ENCODE measurements around the gene SLC15A4.

The SLC15A4 gene

DNA sequence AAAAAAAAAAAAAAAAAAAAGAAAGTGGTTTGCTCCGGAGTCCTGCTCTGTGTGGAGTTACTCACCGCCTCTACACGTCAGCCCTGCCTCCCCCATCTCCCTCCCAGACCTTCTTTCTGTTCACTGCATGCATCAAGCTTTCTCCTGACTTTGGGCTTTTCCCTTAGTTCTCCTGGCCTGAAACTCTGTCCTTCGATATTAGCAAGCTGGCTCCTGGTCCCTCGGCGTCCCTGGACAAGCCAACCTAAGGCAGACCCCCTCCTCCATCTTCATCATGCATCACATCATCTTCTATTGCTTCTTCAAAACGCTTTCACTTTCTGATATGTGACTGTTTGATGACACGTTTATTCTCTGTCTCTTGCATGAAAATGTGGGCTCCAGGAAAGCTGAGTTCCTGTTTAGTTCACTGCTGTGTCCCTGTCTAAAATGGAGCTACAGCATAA is 40.6 kb downstream of the SLC15A4 start:
- Histone ChIP-seq H3K4me3 (ENCODE audit: insufficient read depth in 1 of 2, low read depth in 1 of 2, low read length in 2 of 2) (peak overlapping the region in 1 of 2 experiments; percentile 17), H3K9me3 (ENCODE audit: control insufficient read depth, low read length) (no peaks in the 10 kb centered on the region), H3K9ac (ENCODE audit: low read length) (peak overlapping the region; percentile 23), H3K14ac (ENCODE audit: low read length in 2 of 2) (no peak overlapping the region), H3K27ac (ENCODE audit: low read length, poor library complexity, severe bottlenecking) (peak overlapping the region; percentile 28), H2AK5ac (ENCODE audit: low read length, severe bottlenecking) (peak overlapping the region; percentile 53), H3K4ac (ENCODE audit: low read depth in 1 of 2, low read length in 2 of 2) (no peak overlapping the region), H2AFZ (ENCODE audit: low read depth, low read length) (no peak overlapping the region), H3K36me3 (ENCODE audit: control insufficient read depth in 1 of 2, insufficient read depth in 2 of 2, low read depth in 1 of 2, low read length in 2 of 2) (peaks cover 0 to 3% of the 10 kb centered on the region in 2 experiments), H3K27me3 (ENCODE audit: control insufficient read depth in 1 of 2, insufficient read depth in 1 of 2, low read length in 2 of 2) (no peaks in the 10 kb centered on the region), H3K18ac (ENCODE audit: low read depth in 1 of 2, low read length in 2 of 2) (no peak overlapping the region), H4K8ac (ENCODE audit: low read length) (no peak overlapping the region), H2BK12ac (ENCODE audit: low read length in 2 of 2) (no peak overlapping the region), H3K23ac (ENCODE audit: low read length in 2 of 2) (no peak overlapping the region), H2BK120ac (ENCODE audit: low read depth, low read length) (no peak overlapping the region), H2BK5ac (ENCODE audit: low read depth, low read length, poor library complexity, severe bottlenecking) (no peak overlapping the region), H3K79me1 (replicated peaks; ENCODE audit: low read length, poor library complexity, severe bottlenecking) (peaks cover 2% of the 10 kb centered on the region), H3K4me1 (ENCODE audit: control insufficient read depth, insufficient read depth, low read depth, low read length) (peaks cover 21% of the 10 kb centered on the region), H3K4me2 (ENCODE audit: low read length, poor library complexity, severe bottlenecking) (no peak overlapping the region), H4K91ac (ENCODE audit: low read length) (no peak overlapping the region), H2BK15ac (ENCODE audit: low read depth, poor library complexity, severe bottlenecking) (no peak overlapping the region)
- 85% methylated on average over 8 of the region's 8 CpGs for WGBS
- peak; percentile 13 for DNase-seq

DNA sequence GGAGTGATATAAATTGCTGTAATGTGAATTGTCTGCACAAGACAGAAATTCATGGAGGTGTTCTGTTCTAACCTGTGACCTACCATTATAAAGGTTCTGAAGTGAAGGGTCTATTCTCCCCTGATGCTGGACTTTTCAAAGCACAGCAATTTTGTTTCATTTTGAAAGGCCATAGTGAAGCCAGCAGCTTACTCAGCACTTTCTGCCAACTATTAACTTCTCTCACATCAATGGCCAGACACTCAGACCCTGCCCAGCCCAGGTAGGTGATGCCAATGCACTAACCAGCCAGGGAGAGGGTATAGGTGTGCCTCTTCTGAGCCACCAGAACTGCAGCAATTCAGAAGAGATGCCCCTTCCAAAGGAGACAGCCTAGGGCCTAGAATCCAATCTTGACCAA is 43.9 kb downstream of the SLC15A4 start:
- no peak overlapping the region for H3K23ac ChIP-seq (ENCODE audit: low read length in 2 of 2)
- H3K27ac ChIP-seq (ENCODE audit: low read length, poor library complexity, severe bottlenecking), result no peak overlapping the region
- no peak overlapping the region for H2AFZ ChIP-seq (ENCODE audit: low read depth, low read length)
- H3K4ac ChIP-seq (ENCODE audit: low read depth in 1 of 2, low read length in 2 of 2), result no peak overlapping the region
- peaks cover 16% of the 10 kb centered on the region for H3K4me1 ChIP-seq (ENCODE audit: control insufficient read depth, insufficient read depth, low read depth, low read length)
- no peak overlapping the region for H2BK12ac ChIP-seq (ENCODE audit: low read length in 2 of 2)
- H3K9me3 ChIP-seq (ENCODE audit: control insufficient read depth, low read length), result no peaks in the 10 kb centered on the region
- H3K9ac ChIP-seq (ENCODE audit: low read length), result no peak overlapping the region
- H3K14ac ChIP-seq (ENCODE audit: low read length in 2 of 2), result no peak overlapping the region
- H3K36me3 ChIP-seq (ENCODE audit: control insufficient read depth in 1 of 2, insufficient read depth in 2 of 2, low read depth in 1 of 2, low read length in 2 of 2), result no peaks in the 10 kb centered on the region
- H3K4me3 ChIP-seq (ENCODE audit: insufficient read depth in 1 of 2, low read depth in 1 of 2, low read length in 2 of 2), result no peak overlapping the region
- no peaks in the 10 kb centered on the region for H3K79me1 ChIP-seq (replicated peaks; ENCODE audit: low read length, poor library complexity, severe bottlenecking)
- peaks cover 0 to 4% of the 10 kb centered on the region in 2 experiments for H3K27me3 ChIP-seq (ENCODE audit: control insufficient read depth in 1 of 2, insufficient read depth in 1 of 2, low read length in 2 of 2)
- H2BK15ac ChIP-seq (ENCODE audit: low read depth, poor library complexity, severe bottlenecking), result no peak overlapping the region
- H3K18ac ChIP-seq (ENCODE audit: low read depth in 1 of 2, low read length in 2 of 2), result no peak overlapping the region
- no peak overlapping the region for H2AK5ac ChIP-seq (ENCODE audit: low read length, severe bottlenecking)
- no peak overlapping the region for H4K8ac ChIP-seq (ENCODE audit: low read length)
- H2BK5ac ChIP-seq (ENCODE audit: low read depth, low read length, poor library complexity, severe bottlenecking), result no peak overlapping the region
- no peak overlapping the region for H4K91ac ChIP-seq (ENCODE audit: low read length)
- no peak for DNase-seq
- H2BK120ac ChIP-seq (ENCODE audit: low read depth, low read length), result no peak overlapping the region
- no peak overlapping the region for H3K4me2 ChIP-seq (ENCODE audit: low read length, poor library complexity, severe bottlenecking)

DNA sequence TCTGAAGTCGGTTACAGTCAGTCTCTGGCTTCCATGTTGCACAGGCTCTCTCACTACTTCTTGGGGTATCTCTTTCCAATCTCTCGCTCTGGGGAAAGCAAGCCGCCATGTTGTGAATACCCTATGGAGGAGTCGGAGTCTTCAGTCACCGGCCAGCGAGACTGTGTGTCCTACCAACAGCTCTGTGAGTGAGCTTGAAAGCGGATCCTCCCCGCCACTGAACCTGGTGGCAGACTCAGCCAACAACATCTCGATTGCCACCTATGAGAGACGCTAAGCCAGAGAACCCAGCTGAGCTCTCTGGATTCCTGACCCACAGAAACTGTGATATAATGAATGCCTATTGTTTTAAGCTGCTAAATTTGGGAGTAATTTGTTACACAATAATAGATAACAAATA is 51.5 kb downstream of the SLC15A4 start:
- no peak overlapping the region for H3K23ac ChIP-seq (ENCODE audit: low read length in 2 of 2)
- WGBS, result 94% methylated on average over 8 of the region's 10 CpGs

DNA sequence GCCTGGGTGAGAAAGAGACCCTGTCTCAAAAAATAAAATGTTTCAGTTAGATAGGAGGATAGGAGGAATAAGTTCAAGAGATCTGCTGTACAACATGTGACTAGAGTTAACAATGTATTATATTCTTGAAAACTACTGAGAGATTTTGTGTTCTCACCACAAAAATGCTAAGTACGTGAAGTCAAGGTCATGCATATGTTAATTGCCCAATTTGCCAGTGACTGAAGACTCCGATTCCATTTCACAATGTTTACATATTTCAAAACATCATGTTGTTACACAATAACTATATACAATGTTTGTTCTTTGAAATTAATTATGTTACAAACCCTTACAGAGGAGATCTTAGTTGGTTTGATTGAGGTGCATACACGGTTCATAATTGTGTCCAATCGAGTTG is 52.1 kb downstream of the SLC15A4 start:
- no peak overlapping the region for H3K4me3 ChIP-seq (ENCODE audit: insufficient read depth in 1 of 2, low read depth in 1 of 2, low read length in 2 of 2)
- 100% methylated on average over 1 of the region's 4 CpGs for WGBS

More for the DNA sequence above, 51.5 kb downstream of the SLC15A4 start:
- H3K9ac ChIP-seq (ENCODE audit: low read length), result no peak overlapping the region
- no peak overlapping the region for H2AFZ ChIP-seq (ENCODE audit: low read depth, low read length)
- H3K27ac ChIP-seq (ENCODE audit: low read length, poor library complexity, severe bottlenecking), result no peak overlapping the region
- no peak overlapping the region for H3K18ac ChIP-seq (ENCODE audit: low read depth in 1 of 2, low read length in 2 of 2)
- H2BK120ac ChIP-seq (ENCODE audit: low read depth, low read length), result no peak overlapping the region
- H4K8ac ChIP-seq (ENCODE audit: low read length), result no peak overlapping the region
- H3K4me3 ChIP-seq (ENCODE audit: insufficient read depth in 1 of 2, low read depth in 1 of 2, low read length in 2 of 2), result no peak overlapping the region
- no peak overlapping the region for H3K4ac ChIP-seq (ENCODE audit: low read depth in 1 of 2, low read length in 2 of 2)
- H2BK15ac ChIP-seq (ENCODE audit: low read depth, poor library complexity, severe bottlenecking), result no peak overlapping the region
- peaks cover 15 to 17% of the 10 kb centered on the region in 2 experiments for H3K27me3 ChIP-seq (ENCODE audit: control insufficient read depth in 1 of 2, insufficient read depth in 1 of 2, low read length in 2 of 2)
- no peak overlapping the region for H2BK12ac ChIP-seq (ENCODE audit: low read length in 2 of 2)
- DNase-seq, result no peak
- H3K9me3 ChIP-seq (ENCODE audit: control insufficient read depth, low read length), result no peaks in the 10 kb centered on the region
- no peak overlapping the region for H3K14ac ChIP-seq (ENCODE audit: low read length in 2 of 2)
- H4K91ac ChIP-seq (ENCODE audit: low read length), result no peak overlapping the region
- H2BK5ac ChIP-seq (ENCODE audit: low read depth, low read length, poor library complexity, severe bottlenecking), result no peak overlapping the region
- H3K79me1 ChIP-seq (replicated peaks; ENCODE audit: low read length, poor library complexity, severe bottlenecking), result no peaks in the 10 kb centered on the region
- H3K36me3 ChIP-seq (ENCODE audit: control insufficient read depth in 1 of 2, insufficient read depth in 2 of 2, low read depth in 1 of 2, low read length in 2 of 2), result no peaks in the 10 kb centered on the region
- H2AK5ac ChIP-seq (ENCODE audit: low read length, severe bottlenecking), result no peak overlapping the region
- H3K4me2 ChIP-seq (ENCODE audit: low read length, poor library complexity, severe bottlenecking), result no peak overlapping the region
- H3K4me1 ChIP-seq (ENCODE audit: control insufficient read depth, insufficient read depth, low read depth, low read length), result peaks cover 3% of the 10 kb centered on the region

More for the DNA sequence above, 52.1 kb downstream of the SLC15A4 start:
- no peaks in the 10 kb centered on the region for H3K79me1 ChIP-seq (replicated peaks; ENCODE audit: low read length, poor library complexity, severe bottlenecking)
- H3K4me2 ChIP-seq (ENCODE audit: low read length, poor library complexity, severe bottlenecking), result no peak overlapping the region
- H3K27ac ChIP-seq (ENCODE audit: low read length, poor library complexity, severe bottlenecking), result no peak overlapping the region
- H3K36me3 ChIP-seq (ENCODE audit: control insufficient read depth in 1 of 2, insufficient read depth in 2 of 2, low read depth in 1 of 2, low read length in 2 of 2), result no peaks in the 10 kb centered on the region
- H3K27me3 ChIP-seq (ENCODE audit: control insufficient read depth in 1 of 2, insufficient read depth in 1 of 2, low read length in 2 of 2), result peaks cover 19% of the 10 kb centered on the region in 2 experiments
- H3K4me1 ChIP-seq (ENCODE audit: control insufficient read depth, insufficient read depth, low read depth, low read length), result peaks cover 3% of the 10 kb centered on the region
- H2BK15ac ChIP-seq (ENCODE audit: low read depth, poor library complexity, severe bottlenecking), result no peak overlapping the region
- no peak overlapping the region for H4K8ac ChIP-seq (ENCODE audit: low read length)
- no peak overlapping the region for H3K9ac ChIP-seq (ENCODE audit: low read length)
- no peak overlapping the region for H2BK5ac ChIP-seq (ENCODE audit: low read depth, low read length, poor library complexity, severe bottlenecking)
- no peak overlapping the region for H2AFZ ChIP-seq (ENCODE audit: low read depth, low read length)
- no peaks in the 10 kb centered on the region for H3K9me3 ChIP-seq (ENCODE audit: control insufficient read depth, low read length)
- no peak overlapping the region for H4K91ac ChIP-seq (ENCODE audit: low read length)
- no peak overlapping the region for H3K23ac ChIP-seq (ENCODE audit: low read length in 2 of 2)
- H3K4ac ChIP-seq (ENCODE audit: low read depth in 1 of 2, low read length in 2 of 2), result no peak overlapping the region
- H2BK120ac ChIP-seq (ENCODE audit: low read depth, low read length), result no peak overlapping the region
- no peak for DNase-seq
- no peak overlapping the region for H2BK12ac ChIP-seq (ENCODE audit: low read length in 2 of 2)
- H3K14ac ChIP-seq (ENCODE audit: low read length in 2 of 2), result no peak overlapping the region
- H2AK5ac ChIP-seq (ENCODE audit: low read length, severe bottlenecking), result no peak overlapping the region
- no peak overlapping the region for H3K18ac ChIP-seq (ENCODE audit: low read depth in 1 of 2, low read length in 2 of 2)
